Activated CD8-positive, alpha-beta memory T cell treated with anti-CD3 and anti-CD28 coated beads, Interleukin-2, amount 50 U/mL, for 1 hour (primary cell): Measurements from ENCODE around the gene PDIA4.
"Not testable (repeated sequence)": the region's sequence is repeated elsewhere in the genome, so short reads cannot be mapped to it uniquely, and the experiment has no call there.

Experiments used
- DNase-seq: peaks from one replicate; pipeline ENCODE4 v3.0.0-alpha.2; 2020; ENCODE audit errors: extremely low read depth

PDIA4 gene

GRCh38 chr7:149028346-149029109 lies at the start of gene PDIA4:
PDIA4 (minus strand) TSS chr7:149028505; CDS start chr7:149028408, 97 bp downstream.
- peak; percentile 96 for DNase-seq

- DNase-seq = no peak
Measured at GRCh38 chr7:149077594-149077993, 49.3 kb upstream of the PDIA4 start.

- DNase-seq = no peak
Measured at GRCh38 chr7:149075286-149075685, 47.0 kb upstream of the PDIA4 start.

GRCh38 chr7:149074116-149074885 lies 46.0 kb upstream of the PDIA4 start:
- no peak for DNase-seq

GRCh38 chr7:149072438-149072775 lies 44.1 kb upstream of the PDIA4 start:
- DNase-seq = no peak

GRCh38 chr7:149071641-149072437 lies 43.5 kb upstream of the PDIA4 start:
- peak; percentile 10 for DNase-seq

- DNase-seq = no peak
Measured at GRCh38 chr7:149071182-149071635, 42.9 kb upstream of the PDIA4 start.

GRCh38 chr7:149070372-149071125 lies 42.2 kb upstream of the PDIA4 start:
- no peak for DNase-seq

GRCh38 chr7:149067869-149068268 lies 39.6 kb upstream of the PDIA4 start:
- no peak for DNase-seq

- no peak for DNase-seq
Measured at GRCh38 chr7:149063476-149063875, 35.2 kb upstream of the PDIA4 start.

GRCh38 chr7:149062217-149062899 lies 34.1 kb upstream of the PDIA4 start:
- not testable (repeated sequence) for DNase-seq

GRCh38 chr7:149060156-149060555 lies 31.9 kb upstream of the PDIA4 start:
- DNase-seq = no peak

GRCh38 chr7:149053885-149054284 lies 25.6 kb upstream of the PDIA4 start:
- no peak for DNase-seq

GRCh38 chr7:149053384-149053783 lies 25.1 kb upstream of the PDIA4 start:
- no peak for DNase-seq

- DNase-seq = no peak
Measured at GRCh38 chr7:149050941-149051340, 22.6 kb upstream of the PDIA4 start.

- no peak for DNase-seq
Measured at GRCh38 chr7:149048805-149049204, 20.5 kb upstream of the PDIA4 start.

GRCh38 chr7:149046416-149046815 lies 18.1 kb upstream of the PDIA4 start:
- DNase-seq = no peak

- DNase-seq = no peak
Measured at GRCh38 chr7:149043936-149044335, 15.6 kb upstream of the PDIA4 start.

GRCh38 chr7:149041350-149041749 lies 13.0 kb upstream of the PDIA4 start:
- no peak for DNase-seq

- not testable (repeated sequence) for DNase-seq
Measured at GRCh38 chr7:149038641-149039040, 10.3 kb upstream of the PDIA4 start.

GRCh38 chr7:149036676-149037075 lies 8.4 kb upstream of the PDIA4 start:
- DNase-seq = no peak
